Measurements from ENCODE around the gene SNX9.

SNX9 gene

GRCh38 chr6:157982102-157982562 lies 159.1 kb downstream of the SNX9 start:
- no peak for DNase-seq

- DNase-seq, result no peak
Measured at GRCh38 chr6:157982563-157983405, 159.7 kb downstream of the SNX9 start.

GRCh38 chr6:157983406-157984119 lies 160.5 kb downstream of the SNX9 start:
- DNase-seq, result no peak

- no peak for DNase-seq
Measured at GRCh38 chr6:157984128-157984527, 161.1 kb downstream of the SNX9 start.

GRCh38 chr6:157984686-157985225 lies 161.7 kb downstream of the SNX9 start:
- DNase-seq, result no peak

- DNase-seq, result no peak
Measured at GRCh38 chr6:157985378-157986155, 162.5 kb downstream of the SNX9 start.

- no peak for DNase-seq
Measured at GRCh38 chr6:157987788-157988699, 165.0 kb downstream of the SNX9 start.

- DNase-seq, result no peak
Measured at GRCh38 chr6:157988700-157989063, 165.6 kb downstream of the SNX9 start.

GRCh38 chr6:157989541-157990289 lies 166.7 kb downstream of the SNX9 start:
- no peak for DNase-seq

- DNase-seq, result no peak
Measured at GRCh38 chr6:157990321-157991066, 167.4 kb downstream of the SNX9 start.

- DNase-seq, result no peak
Measured at GRCh38 chr6:157991067-157991432, 168.0 kb downstream of the SNX9 start.

GRCh38 chr6:157993076-157993475 lies 170.0 kb downstream of the SNX9 start:
- no peak for DNase-seq

GRCh38 chr6:157994125-157994795 lies 171.2 kb downstream of the SNX9 start:
- no peak for DNase-seq

Data from NCI-H510A (cell line).